Measurements from ENCODE around the gene THAP7. TPM values are rescaled to one million over a fixed set of nuclear protein-coding genes. Genes with fewer than 3 reads are reported as not detected.

Gene THAP7
- total and polyA plus RNA-seq, 2 of the 4 experiments (the other 2 are of a cell fraction), result 14.2 to 19.8 TPM

DNA sequence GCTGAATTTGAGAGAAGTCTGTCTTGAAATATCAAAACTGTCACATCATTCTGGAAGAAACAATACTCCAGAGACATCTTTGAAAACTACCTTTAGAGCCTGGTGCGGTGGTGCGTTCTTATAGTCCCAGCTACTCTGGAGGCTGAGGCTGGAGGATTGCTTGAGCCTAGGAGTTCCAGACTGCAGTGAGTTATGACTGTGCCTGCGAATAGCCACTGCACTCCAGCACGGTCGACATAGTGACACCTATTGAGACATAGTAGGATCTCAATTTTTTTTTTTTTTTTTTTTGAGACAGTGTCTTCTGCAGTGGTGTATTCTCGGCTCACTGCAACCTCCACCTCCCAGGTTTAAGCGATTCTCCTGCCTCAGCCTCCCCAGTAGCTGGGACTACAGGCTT, 46.4 kb downstream of the THAP7 start:
- intact Hi-C loops (cut with micrococcal nuclease), result loop anchor here (10.0 kb wide), 2 partner anchors 71 to 151 kb away; no protein-coding TSS in a partner anchor
- Histone ChIP-seq H2BK20ac (ENCODE audit: low read depth, low read length) (no peak overlapping the region), H3K14ac (replicated peaks; ENCODE audit: low read depth, low read length) (no peak overlapping the region), H2AFZ (replicated peaks; ENCODE audit: low read length, poor library complexity) (no peak overlapping the region), H3K9me3 (ENCODE audit: control insufficient read depth, insufficient read depth, low read length) (no peaks in the 10 kb centered on the region), H3K4me3 (ENCODE audit: insufficient read depth, low read depth, low read length) (no peak overlapping the region), H2BK5ac (ENCODE audit: low read depth, low read length, poor library complexity, severe bottlenecking) (no peak overlapping the region), H3K27me3 (ENCODE audit: control insufficient read depth, insufficient read depth, low read length) (no peaks in the 10 kb centered on the region), H3K4me1 (ENCODE audit: control insufficient read depth, insufficient read depth, low read length) (peaks cover 6% of the 10 kb centered on the region; the same call in 1 of the 2 replicates), H3K36me3 (ENCODE audit: control insufficient read depth, insufficient read depth, low read length) (peaks cover 32% of the 10 kb centered on the region), H3K79me1 (ENCODE audit: low read depth in 1 of 2, low read length in 2 of 2) (peaks cover 21 to 56% of the 10 kb centered on the region in 2 experiments), H4K20me1 (ENCODE audit: insufficient read depth, low read length) (peaks cover 40% of the 10 kb centered on the region), H2AK9ac (replicated peaks; ENCODE audit: low read depth, low read length, poor library complexity) (no peak overlapping the region), H2AK5ac (ENCODE audit: low read depth, low read length) (no peak overlapping the region), H2BK120ac (ENCODE audit: low read depth, low read length) (no peak overlapping the region), H3K18ac (ENCODE audit: low read depth, low read length) (no peak overlapping the region), H4K8ac (ENCODE audit: low read depth in 2 of 2, low read length in 2 of 2) (no peak overlapping the region), H4K5ac (ENCODE audit: low read depth, low read length) (no peak overlapping the region), H3K9me1 (ENCODE audit: insufficient read depth, low read length) (peaks cover 13% of the 10 kb centered on the region), H4K91ac (ENCODE audit: insufficient read depth, low read depth, low read length) (no peak overlapping the region), H3K9ac (ENCODE audit: low read depth, low read length) (no peak overlapping the region), H3K27ac (ENCODE audit: insufficient read depth, low read length) (no peak overlapping the region), H3K23ac (ENCODE audit: low read depth, low read length) (no peak overlapping the region), H3K4me2 (ENCODE audit: low read depth, low read length) (no peak overlapping the region), H3K56ac (ENCODE audit: extremely low read depth, insufficient read depth, low read length) (no peak overlapping the region), H2BK15ac (ENCODE audit: low read depth, low read length) (no peak overlapping the region), H3K4ac (ENCODE audit: low read depth, low read length) (no peak overlapping the region)
- ChIA-PET POLR2A (ENCODE audit: unreplicated experiment) (no interaction called here), CTCF (no interaction called here)
- WGBS, 2 experiments (ENCODE audit: extremely low coverage in 2 of 2, insufficient read length in 1 of 2), result no CpG with 5 or more reads among the region's 7 CpGs
- ATAC-seq (ENCODE audit: low read depth) (no peak), DNase-seq (no peak)
- in situ Hi-C loops (cut with MboI; ENCODE audit: low sequenced_read_pairs), result no loop called here
- no TSS peak for BruUV-seq (replicated peaks)
- no peak for TF ChIP-seq SMC3 (IDR thresholded peaks at IDR 0.05; ENCODE audit: low read depth, low read length)
- no peak for TF ChIP-seq RFX5 (IDR thresholded peaks at IDR 0.05; ENCODE audit: low read depth, low read length)
- TF ChIP-seq FOS (IDR thresholded peaks at IDR 0.05; ENCODE audit: low read depth, low read length), result no peak
- no peak for TF ChIP-seq ELK1 (IDR thresholded peaks at IDR 0.05; ENCODE audit: borderline replicate concordance, low read depth, low read length)
- TF ChIP-seq RCOR1 (IDR thresholded peaks at IDR 0.05; ENCODE audit: insufficient replicate concordance, low read length), result no peak
- no peak for TF ChIP-seq CTCF (conservative IDR thresholded peaks at IDR 0.05; ENCODE audit: low read depth, low read length)
- no peak for TF ChIP-seq POLR2A (IDR thresholded peaks at IDR 0.05; ENCODE audit: low read depth, low read length)
- TF ChIP-seq BHLHE40 (IDR thresholded peaks at IDR 0.05; ENCODE audit: low read depth, low read length), result no peak
- TF ChIP-seq MXI1 (IDR thresholded peaks at IDR 0.05; ENCODE audit: borderline replicate concordance, low read depth, low read length), result no peak
- TF ChIP-seq RAD21 (IDR thresholded peaks at IDR 0.05; ENCODE audit: low read length), result no peak
- TF ChIP-seq CEBPB (IDR thresholded peaks at IDR 0.05; ENCODE audit: low read depth, low read length), result no peak
- TF ChIP-seq MAFK (IDR thresholded peaks at IDR 0.05; ENCODE audit: low read depth, low read length), result no peak
- dilution Hi-C loops (cut with HindIII; ENCODE audit: low sequenced_read_pairs, unreplicated experiment), result no loop called here
